ENCODE results near the gene USF2. TPM values are rescaled to one million over a fixed set of nuclear protein-coding genes. Genes with fewer than 3 reads are reported as not detected.

Gene USF2
- polyA plus RNA-seq, 6 donors from 2014 or later = 1.9 to 15.5 (median 10.4) TPM

GRCh38 chr19:35249146-35249847 lies 19.5 kb upstream of the USF2 start:
- Mint-ChIP-seq H3K27ac (peak overlapping the region in 5 of 6 donors; percentile 93 to 97 (median 94)), H3K4me3 (peak overlapping the region; percentile 82 to 96 (median 93)), H3K9me3 (no peaks in the 10 kb centered on the region), H3K27me3 (no peaks in the 10 kb centered on the region), H3K4me1 (peaks cover 22 to 40% (median 30%) of the 10 kb centered on the region in 3 donors), H3K36me3 (no peaks in the 10 kb centered on the region)
- DNase-seq (no peak), ATAC-seq (ENCODE audit: low read depth in 2 of 2) (peak; percentile 10 to 15)

GRCh38 chr19:35249848-35250711 lies 18.7 kb upstream of the USF2 start:
- H3K27ac Mint-ChIP-seq = peak overlapping the region in 5 of 6 donors; percentile 42 to 95 (median 78)
- peak overlapping the region; percentile 82 to 96 (median 93) for H3K4me3 Mint-ChIP-seq
- H3K9me3 Mint-ChIP-seq = no peaks in the 10 kb centered on the region
- no peak for DNase-seq
- ATAC-seq (ENCODE audit: low read depth in 2 of 2) = no peak
- H3K4me1 Mint-ChIP-seq = peaks cover 24 to 40% (median 36%) of the 10 kb centered on the region in 3 donors
- peaks cover 0 to 7% of the 10 kb centered on the region in 2 donors for H3K36me3 Mint-ChIP-seq
- no peaks in the 10 kb centered on the region for H3K27me3 Mint-ChIP-seq

- peak overlapping the region in 3 of 8 donors; percentile 75 to 87 (median 86) for H3K4me3 Mint-ChIP-seq
- H3K4me1 Mint-ChIP-seq = peaks cover 28 to 42% (median 40%) of the 10 kb centered on the region in 3 donors
- DNase-seq (no peak), ATAC-seq (ENCODE audit: low read depth in 2 of 2) (no peak)
- no peaks in the 10 kb centered on the region for H3K27me3 Mint-ChIP-seq
- H3K9me3 Mint-ChIP-seq = no peaks in the 10 kb centered on the region
- H3K27ac Mint-ChIP-seq = peak overlapping the region in 4 of 6 donors; percentile 42 to 78 (median 68)
- H3K36me3 Mint-ChIP-seq = peaks cover 0 to 12% of the 10 kb centered on the region in 2 donors
Observed at GRCh38 chr19:35251456-35251855, 17.3 kb upstream of the USF2 start.

GRCh38 chr19:35253316-35254286 lies 15.2 kb upstream of the USF2 start:
- ATAC-seq (ENCODE audit: low read depth in 2 of 2) (no peak), DNase-seq (no peak)
- H3K36me3 Mint-ChIP-seq = peaks cover 0 to 12% of the 10 kb centered on the region in 2 donors
- H3K9me3 Mint-ChIP-seq = no peaks in the 10 kb centered on the region
- peak overlapping the region in 3 of 6 donors; percentile 32 to 89 (median 34) for H3K27ac Mint-ChIP-seq
- H3K27me3 Mint-ChIP-seq = no peaks in the 10 kb centered on the region
- no peak overlapping the region for H3K4me3 Mint-ChIP-seq
- H3K4me1 Mint-ChIP-seq = peaks cover 24 to 39% (median 33%) of the 10 kb centered on the region in 3 donors

GRCh38 chr19:35254341-35255297 lies 14.1 kb upstream of the USF2 start:
- H3K36me3 Mint-ChIP-seq = peaks cover 0 to 12% of the 10 kb centered on the region in 2 donors
- no peak for DNase-seq

GRCh38 chr19:35256566-35256965 lies 12.2 kb upstream of the USF2 start:
- no peak for ATAC-seq (ENCODE audit: low read depth in 2 of 2)
- Mint-ChIP-seq H3K27ac (peak overlapping the region in 2 of 6 donors; percentile 19 to 49), H3K4me1 (peaks cover 13 to 31% (median 21%) of the 10 kb centered on the region in 3 donors)

More at GRCh38 chr19:35254341-35255297, 14.1 kb upstream of the USF2 start:
- Mint-ChIP-seq H3K4me1 (peaks cover 17 to 32% (median 22%) of the 10 kb centered on the region in 3 donors), H3K27me3 (no peaks in the 10 kb centered on the region), H3K27ac (peak overlapping the region in 1 of 6 donors; percentile 63), H3K9me3 (no peaks in the 10 kb centered on the region), H3K4me3 (peak overlapping the region in 2 of 8 donors; percentile 41 to 61)
- no peak for ATAC-seq (ENCODE audit: low read depth in 2 of 2)

DNA sequence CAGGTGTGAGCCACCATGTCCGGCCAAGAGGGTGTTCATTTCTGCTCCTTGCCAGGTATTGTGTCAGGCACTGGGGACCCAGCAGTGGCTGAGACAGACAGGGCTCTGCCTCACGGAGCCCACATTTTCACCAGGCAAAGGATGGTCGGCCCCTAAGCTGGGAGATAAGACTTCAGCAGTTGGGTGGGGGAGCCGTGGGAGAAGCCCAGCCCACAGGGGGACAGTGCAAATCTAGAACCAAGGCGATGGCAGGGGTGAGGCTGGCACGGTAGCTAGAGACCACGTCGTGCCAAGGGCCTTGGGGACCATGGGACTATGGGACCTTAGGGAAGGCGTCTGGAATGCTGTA lies 11.7 kb upstream of the USF2 start:
- Mint-ChIP-seq H3K27ac (peak overlapping the region in 2 of 6 donors; percentile 10 to 69), H3K4me1 (peaks cover 14 to 31% (median 21%) of the 10 kb centered on the region in 3 donors), H3K9me3 (no peaks in the 10 kb centered on the region), H3K36me3 (peaks cover 0 to 12% of the 10 kb centered on the region in 2 donors), H3K4me3 (no peak overlapping the region), H3K27me3 (no peaks in the 10 kb centered on the region)
- ATAC-seq (ENCODE audit: low read depth in 2 of 2) (no peak), DNase-seq (no peak)

More at GRCh38 chr19:35256566-35256965, 12.2 kb upstream of the USF2 start:
- Mint-ChIP-seq H3K9me3 (no peaks in the 10 kb centered on the region), H3K36me3 (peaks cover 0 to 12% of the 10 kb centered on the region in 2 donors), H3K27me3 (no peaks in the 10 kb centered on the region), H3K4me3 (no peak overlapping the region)
- DNase-seq = no peak

GRCh38 chr19:35260694-35261304 lies 8.0 kb upstream of the USF2 start:
- Mint-ChIP-seq H3K4me1 (peaks cover 37 to 50% (median 40%) of the 10 kb centered on the region in 3 donors), H3K27ac (no peak overlapping the region), H3K9me3 (no peaks in the 10 kb centered on the region), H3K36me3 (no peaks in the 10 kb centered on the region), H3K27me3 (no peaks in the 10 kb centered on the region), H3K4me3 (peak overlapping the region in 1 of 8 donors; percentile 12)
- ATAC-seq (ENCODE audit: low read depth in 2 of 2) = no peak
- no peak for DNase-seq

GRCh38 chr19:35261356-35262100 lies 7.2 kb upstream of the USF2 start:
- H3K4me3 Mint-ChIP-seq = peak overlapping the region in 1 of 8 donors; percentile 12
- no peaks in the 10 kb centered on the region for H3K27me3 Mint-ChIP-seq
- H3K4me1 Mint-ChIP-seq = peaks cover 42 to 55% (median 44%) of the 10 kb centered on the region in 3 donors
- no peaks in the 10 kb centered on the region for H3K36me3 Mint-ChIP-seq
- H3K9me3 Mint-ChIP-seq = no peaks in the 10 kb centered on the region
- ATAC-seq (ENCODE audit: low read depth in 2 of 2) (no peak), DNase-seq (no peak)
- H3K27ac Mint-ChIP-seq = peak overlapping the region in 1 of 6 donors; percentile 44

DNA sequence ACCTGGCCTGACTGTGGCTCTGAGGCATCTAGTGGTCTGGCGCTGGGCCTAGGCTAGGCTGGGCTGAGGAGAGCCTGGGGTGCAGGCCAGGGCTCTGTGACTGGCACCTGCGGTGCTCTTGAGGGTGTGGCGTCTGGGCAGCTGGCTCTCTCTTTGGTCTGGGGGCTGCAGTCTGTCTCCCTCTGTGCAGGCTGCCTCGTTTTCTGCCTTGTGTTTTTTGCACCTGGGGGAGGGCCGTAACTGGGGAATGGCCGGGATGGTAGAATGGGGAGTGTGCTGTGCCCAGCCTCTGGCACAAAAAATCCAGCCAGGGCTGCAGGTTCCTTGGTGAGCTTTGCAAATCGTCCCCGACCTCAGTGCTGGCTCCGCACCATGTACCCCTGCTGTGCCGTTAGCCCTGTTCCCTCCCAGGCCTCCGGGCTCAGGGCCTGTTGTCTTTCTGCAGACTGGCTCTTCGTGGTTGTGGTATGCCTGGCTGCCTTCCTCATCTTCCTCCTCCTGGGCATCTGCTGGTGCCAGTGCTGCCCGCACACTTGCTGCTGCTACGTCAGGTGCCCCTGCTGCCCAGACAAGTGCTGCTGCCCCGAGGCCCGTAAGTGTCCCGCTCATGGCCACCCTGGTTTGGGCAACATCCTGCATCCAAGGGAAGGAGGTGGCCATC lies 6.5 kb upstream of the USF2 start:
- DNase-seq (no peak), ATAC-seq (ENCODE audit: low read depth in 2 of 2) (no peak)
- Mint-ChIP-seq H3K4me3 (no peak overlapping the region), H3K36me3 (no peaks in the 10 kb centered on the region), H3K4me1 (peaks cover 39 to 55% (median 46%) of the 10 kb centered on the region in 3 donors), H3K27me3 (no peaks in the 10 kb centered on the region), H3K27ac (peak overlapping the region in 2 of 6 donors; percentile 20 to 61), H3K9me3 (no peaks in the 10 kb centered on the region)
